ENCODE results near the gene MAP2K3.

The MAP2K3 gene

DNA sequence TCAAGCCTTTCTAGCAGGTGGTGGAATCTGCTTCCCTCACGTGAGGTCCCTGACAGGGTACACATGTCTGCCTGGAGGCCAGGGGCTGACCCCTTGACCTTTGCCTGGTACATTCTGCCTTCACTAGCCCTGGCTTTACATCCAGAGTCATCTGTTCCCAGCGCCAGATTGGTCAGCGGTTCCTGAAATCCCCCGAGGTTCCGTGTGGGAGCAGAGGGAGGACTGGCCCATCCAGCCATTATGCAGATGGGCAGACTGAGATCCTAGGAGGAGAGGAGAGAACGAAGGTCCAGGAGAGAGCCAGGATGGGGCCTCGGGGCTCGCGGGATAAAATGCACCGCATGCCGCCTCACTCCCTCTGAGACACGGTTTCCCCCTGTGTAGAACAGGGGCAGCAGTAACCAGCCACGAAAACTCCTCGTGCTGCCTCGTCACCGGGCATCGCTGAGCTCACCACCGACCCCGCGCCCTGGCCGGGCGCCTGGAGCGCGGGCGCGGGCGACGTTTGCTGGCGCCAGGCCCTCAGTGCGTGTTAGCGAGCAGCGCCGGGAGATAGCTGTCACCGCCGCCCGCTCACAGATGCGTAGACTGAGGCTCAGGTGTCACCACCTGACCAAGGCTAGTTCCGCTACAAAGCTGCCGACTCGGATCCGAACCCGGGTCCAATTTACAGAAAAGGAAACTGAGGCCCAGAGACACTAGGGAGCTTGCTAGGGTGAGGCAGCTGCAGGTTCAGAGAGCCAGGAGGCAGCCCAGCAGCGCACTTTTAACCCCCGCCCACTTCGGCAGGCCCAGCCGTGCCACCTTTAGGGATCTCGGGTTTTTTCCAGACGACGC, 811 bp upstream of the MAP2K3 start:
- DNase-seq = no peak

DNA sequence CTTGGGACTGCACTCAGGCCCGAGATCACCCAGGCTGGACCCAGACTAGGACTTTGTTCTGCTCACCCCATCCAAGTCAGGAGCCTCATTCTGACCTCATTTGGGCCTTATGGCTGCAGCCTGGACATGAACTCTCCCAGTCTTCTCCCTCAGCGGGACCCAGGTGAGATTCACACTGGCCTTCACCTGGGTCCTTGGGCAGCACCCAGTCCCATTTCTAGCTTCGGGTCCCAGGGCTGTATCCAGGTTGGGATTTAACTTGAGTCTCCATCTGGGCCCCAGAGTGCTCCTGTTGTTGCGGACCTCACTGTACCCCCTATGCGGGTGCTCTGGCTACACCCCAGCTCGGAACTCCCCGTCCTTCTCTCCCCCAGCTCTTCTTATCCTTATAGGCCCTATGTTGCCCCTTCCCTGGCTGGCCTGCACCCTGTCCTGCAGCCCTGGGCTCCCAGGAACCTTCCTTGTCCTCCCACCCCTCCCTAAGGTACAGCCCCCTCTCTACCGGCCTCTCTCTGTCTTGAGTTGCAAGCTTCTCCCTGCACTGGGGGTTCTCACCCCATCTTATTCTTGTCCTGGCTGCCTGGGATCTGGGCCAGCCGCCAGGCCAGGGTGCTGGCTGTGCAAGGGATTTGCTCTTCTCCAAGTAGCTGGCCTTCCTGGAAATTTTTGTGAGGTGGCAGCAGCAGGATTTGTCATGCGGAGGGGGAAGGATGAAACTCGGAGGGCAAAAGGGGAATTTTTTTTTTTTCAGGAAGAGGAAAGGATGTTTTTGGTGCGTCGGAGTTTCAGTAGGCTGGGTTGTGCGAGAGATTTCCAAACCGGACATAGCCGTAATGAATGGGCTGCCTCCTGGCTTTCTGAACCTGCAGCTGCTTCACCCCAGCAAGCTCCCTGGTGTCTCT, 904 bp downstream of the MAP2K3 start:
- DNase-seq = peak; percentile 26

- peak; percentile 36 for DNase-seq
Measured at GRCh38 chr17:21286066-21286770, 1.7 kb downstream of the MAP2K3 start.

DNA sequence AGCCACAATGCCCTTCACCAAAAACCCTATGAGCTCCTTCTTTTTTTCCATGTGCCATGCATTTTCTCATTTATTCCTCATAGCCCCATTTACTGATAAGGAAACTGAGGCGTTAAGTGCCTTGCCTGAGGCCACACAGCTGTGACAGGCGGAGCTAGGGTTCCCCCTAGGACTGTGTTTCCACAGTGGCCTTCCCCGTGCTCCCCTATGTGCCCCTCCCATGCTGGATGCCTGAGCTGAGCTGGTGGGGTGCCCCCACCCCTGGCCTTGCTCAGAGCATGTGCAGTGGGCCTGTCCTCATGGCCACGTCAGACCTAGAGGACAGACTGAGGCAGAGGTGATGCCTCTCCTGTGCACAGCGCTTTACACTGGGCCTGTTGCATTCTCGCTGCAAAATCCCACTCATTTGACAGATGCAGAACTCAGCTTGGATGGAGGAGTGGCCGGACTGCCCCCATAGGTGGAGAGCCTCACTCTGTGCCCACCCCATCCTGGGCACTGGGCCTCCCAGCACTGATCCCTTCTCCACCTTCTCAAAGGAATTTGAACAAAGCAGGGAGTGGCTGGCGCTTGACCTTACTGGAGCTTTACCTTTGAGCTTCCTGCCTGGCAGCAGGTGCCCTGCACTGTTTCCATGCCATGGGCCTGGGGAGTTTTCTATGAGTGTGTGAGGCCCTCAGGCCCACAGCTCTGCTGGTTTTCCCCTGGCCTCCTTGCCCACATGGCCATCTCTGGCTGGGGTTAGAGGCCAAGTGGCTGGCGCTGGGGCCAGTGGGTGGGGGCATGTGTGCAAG, 2.6 kb downstream of the MAP2K3 start:
- DNase-seq = peak; percentile 36

GRCh38 chr17:21287703-21288449, 3.4 kb downstream of the MAP2K3 start:
- DNase-seq = peak; percentile 98

DNA sequence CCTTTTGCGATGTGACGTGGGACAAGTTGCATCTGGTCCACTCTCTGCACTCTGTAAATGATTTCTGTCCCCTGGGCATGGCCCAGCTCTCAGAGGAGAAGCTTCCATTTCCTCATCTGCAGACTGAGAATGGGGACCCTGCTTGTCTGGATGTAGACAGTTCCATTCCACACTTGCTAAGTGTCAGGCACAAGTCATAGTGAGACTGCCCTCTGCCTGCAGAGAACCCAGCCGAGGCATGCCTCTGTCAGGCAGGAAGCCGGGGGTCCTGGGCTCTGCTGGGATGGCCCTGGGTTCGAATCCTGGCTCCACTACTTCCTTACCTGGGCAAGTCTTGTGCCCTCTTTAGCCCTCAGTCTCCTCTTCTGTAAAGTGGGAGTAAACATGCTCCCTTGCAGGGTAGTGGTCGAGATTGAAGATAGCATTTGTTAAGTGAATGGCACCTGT, 4.1 kb downstream of the MAP2K3 start:
- DNase-seq = peak; percentile 81

DNA sequence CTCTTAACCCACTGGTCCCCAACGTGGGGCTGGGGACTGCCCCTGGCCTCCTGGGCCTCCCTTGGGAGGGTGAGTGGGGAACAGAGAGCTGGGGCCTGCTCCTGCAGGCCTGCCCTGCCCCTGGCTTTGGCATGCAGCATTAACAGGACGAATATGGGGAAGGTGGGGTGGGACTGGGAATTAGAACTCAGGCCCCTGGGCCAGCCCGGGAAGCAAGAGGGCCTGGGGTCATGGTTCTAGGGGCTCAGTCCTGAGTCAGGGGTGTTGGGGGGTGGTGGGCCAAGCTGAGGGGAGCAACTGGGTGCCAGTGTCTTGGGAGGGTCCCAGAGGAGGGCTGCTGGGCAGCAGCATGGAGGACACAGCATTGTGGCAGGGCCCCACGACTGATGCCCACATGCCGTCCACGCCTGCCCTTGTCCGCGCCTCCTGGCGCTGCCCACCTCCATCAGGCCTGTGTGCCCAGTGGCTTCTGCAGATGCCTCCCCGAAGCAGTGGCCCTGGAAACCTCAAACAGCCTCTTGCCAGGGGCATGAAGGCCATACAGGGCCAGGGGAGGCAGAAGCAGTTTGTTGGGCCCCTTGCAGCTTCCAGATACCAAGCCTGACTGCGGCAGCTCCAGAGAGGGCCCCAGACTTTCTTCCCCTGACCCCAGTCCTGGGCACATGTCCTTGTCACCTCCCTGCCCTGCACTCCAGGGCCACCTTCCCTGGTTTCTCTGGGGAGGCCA, 4.8 kb downstream of the MAP2K3 start:
- no peak for DNase-seq

DNA sequence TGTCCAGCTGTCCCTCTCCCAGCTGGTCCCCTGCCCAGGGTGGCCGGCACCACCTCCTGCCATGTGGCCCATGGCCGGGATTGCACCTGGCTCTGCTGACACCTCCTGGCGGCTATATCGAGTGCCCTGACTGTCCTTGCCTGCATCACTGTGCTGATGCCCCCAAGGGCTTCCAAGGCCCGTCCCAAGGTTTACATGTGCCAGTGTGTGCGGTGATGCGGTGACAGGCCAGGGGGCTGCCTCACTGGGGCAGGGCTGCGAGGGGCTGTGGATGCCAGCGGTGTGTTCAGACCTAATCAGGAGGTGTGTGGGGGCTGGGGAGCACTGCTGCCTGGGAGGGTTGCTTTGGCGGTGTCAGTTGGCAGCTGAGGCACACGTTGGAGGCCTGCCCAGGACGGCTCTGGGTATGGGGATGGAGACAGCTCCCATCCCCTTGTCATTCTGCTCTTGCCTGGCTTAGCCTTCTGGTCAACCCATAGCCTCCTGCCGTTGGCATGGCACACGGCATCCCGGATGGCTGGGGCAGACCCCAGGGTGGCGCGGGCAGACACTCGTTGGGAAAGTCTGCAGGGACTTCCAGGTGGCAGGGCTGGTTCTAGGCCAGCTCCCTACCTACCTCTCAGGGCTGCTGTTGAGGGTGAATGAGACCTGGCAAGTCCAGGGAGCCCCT, 5.5 kb downstream of the MAP2K3 start:
- DNase-seq = no peak

GRCh38 chr17:21291357-21291756, 6.8 kb downstream of the MAP2K3 start:
- DNase-seq = no peak

DNA sequence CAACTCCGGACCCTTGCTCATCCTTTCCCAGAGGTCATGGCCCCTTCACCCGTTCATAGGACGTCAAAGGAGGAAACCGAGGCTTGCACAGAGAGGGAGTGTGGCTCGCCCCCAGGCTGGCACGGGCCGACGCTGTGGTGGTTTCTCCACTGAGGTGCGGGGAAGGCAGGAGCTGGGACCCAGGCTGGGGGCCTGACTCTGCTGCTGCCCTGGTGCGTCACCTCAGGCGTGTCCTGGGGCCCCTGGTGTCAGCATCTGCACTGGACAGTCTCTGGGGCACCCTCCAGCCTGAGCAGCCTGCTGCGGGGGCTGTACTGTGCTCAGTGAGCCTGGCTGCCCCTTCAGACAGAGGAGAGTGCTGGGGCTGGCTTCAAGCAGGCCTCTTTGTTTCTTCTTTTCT, 7.4 kb downstream of the MAP2K3 start:
- DNase-seq = no peak

GRCh38 chr17:21292867-21293830, 8.6 kb downstream of the MAP2K3 start:
- DNase-seq = no peak

- DNase-seq = no peak
Measured at GRCh38 chr17:21293831-21294210, 9.3 kb downstream of the MAP2K3 start.

DNA sequence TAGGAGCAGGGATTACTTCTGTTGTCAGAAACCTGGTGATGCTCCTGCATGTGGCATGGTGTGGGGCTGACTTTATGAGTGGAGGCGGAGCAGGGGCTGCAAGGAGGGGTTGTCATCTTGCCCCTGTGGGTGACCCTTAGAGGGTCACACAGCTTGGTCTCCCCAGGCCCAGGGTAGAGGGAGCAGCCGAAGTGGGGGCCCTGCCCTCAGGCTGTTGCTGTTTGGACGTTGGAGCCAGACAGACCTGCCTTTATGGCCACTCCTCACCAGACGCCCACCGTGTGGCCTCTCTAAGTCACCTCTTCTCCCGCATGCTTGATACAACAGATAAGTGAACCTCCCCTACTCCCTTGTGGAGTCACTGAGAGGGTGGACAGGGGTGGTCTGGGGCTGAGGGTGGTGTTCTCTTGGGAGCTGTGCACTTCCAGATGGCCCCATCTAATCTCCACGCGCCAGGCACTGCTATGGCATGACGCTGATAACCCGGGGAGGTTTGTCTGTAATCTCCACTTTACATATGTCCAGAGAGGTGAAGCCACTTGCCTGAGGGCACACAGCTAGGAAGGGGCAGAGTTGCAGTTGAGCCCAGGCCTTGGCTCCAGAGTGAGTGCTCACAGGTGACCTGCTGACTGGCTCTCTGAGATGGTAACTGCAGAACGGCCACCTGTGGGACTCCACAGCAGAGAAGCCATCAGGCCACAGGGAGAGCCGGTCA, 10.0 kb downstream of the MAP2K3 start:
- DNase-seq = no peak

DNA sequence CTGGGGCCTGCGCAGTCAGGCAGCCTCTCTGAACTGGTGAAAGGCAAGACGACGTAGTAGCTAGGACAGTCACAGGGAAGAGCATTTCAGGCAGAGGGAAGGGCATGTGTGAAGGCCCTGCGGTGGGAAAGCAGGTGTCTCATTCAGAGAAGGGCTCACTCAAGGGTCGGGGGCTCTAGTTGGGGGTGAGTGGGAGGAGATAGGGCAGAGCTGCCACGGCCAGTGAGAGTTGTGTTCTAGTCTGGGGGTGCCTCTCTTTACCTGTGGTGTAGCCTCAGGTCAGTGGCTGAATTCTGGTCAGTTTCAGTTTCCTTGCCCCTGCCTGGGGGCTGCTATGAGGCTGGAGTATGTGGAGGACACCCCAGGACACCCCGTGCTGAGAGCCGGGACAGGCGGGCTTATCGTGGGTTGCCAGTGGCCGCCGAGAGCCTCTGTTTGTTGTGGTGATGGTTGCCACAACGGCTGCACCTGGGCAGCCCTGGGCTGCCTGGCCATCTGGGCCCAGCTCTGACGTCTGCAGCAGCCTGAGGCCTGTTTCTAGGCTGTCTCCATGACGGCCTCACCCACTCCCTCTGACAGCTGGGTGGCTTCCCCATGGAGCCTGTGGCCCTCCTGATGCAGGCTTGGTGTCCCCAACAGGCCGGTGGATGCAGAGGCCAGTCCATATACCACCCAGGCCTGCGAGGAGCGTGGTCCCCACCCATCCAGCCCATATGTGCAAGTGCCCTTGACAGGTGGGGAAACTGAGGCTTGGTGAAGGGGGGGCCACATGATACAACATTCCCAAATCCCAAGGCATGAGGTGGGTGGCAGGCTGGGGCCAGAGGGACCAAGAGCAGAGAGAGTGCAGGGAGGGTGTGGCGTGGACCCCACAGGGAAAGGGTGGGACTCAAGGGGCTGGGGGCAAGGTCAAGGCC, 10.8 kb downstream of the MAP2K3 start:
- DNase-seq = no peak

GRCh38 chr17:21296097-21297025, 11.8 kb downstream of the MAP2K3 start:
- DNase-seq = no peak

DNA sequence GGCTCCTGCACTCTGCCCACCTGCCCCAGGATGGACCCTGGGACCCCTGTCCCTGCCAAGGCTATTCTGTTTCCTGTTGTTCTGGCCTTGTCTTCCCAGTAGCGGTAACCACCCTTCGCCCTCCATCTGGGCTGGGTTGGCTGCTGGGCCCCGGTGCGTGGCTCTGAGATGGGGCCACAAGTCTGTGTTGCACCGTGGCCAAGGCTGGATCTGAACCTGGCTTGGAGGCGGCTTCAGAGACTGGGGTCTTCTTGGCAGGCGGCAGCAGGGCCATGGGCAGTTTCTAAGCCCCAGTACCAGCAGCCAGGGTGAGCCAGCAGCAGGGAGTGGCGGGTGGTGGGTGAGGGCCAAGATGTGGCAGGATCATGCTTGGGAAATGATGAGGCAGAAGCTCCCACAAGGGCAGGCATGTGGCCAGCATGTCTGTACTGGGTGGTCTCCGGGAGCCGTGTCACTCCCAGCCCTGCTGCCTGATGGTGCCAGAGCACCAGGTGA, 12.6 kb downstream of the MAP2K3 start:
- DNase-seq = no peak

Data from activated CD4-positive, alpha-beta T cell treated with anti-CD3 and anti-CD28 coated beads, Interleukin-2, Interleukin-6, amounts not matched to agents 100 ng/mL and 50 ng/mL, durations not matched to agents 16 hours and 8 hours (primary cell).